WTC11 (cell line): ENCODE results near the gene C4orf50. TPM values are rescaled to one million over a fixed set of nuclear protein-coding genes. Genes with fewer than 3 reads are reported as not detected.

Experiments
- ATAC-seq: fragments of 200-7000 bp; cut with Tn5 transposase; 2 replicates; pipeline ENCODE4 v1.10.0; 2021; ENCODE audit warnings: mild to moderate bottlenecking, moderate library complexity
- CTCF ChIA-PET: fragments of 300-600 bp; sonication (Branson Sonifier 250); formaldehyde crosslinking; loops from one replicate; lab custom pipeline; 2021; ENCODE audit warnings: antibody characterized with exemption; lab: Charles Lee
- POLR2A ChIA-PET: fragments of 350-600 bp; sonication (Branson Sonifier 250); formaldehyde crosslinking; loops from one replicate; lab custom pipeline; 2021; ENCODE audit warnings: antibody characterized with exemption; lab: Charles Lee
- DNase-seq: peaks from one replicate; pipeline ENCODE4 v3.0.0; 2021; ENCODE audit warnings: low spot score
- H3K27ac Mint-ChIP-seq: 2 replicates; pipeline ENCODE4 v1.8.0; 2021; ENCODE audit warnings: mixed read lengths
- H3K27me3 Mint-ChIP-seq: 2 replicates; pipeline ENCODE4 v1.8.0; 2021; ENCODE audit warnings: low read depth, mild to moderate bottlenecking, moderate library complexity, mixed read lengths
- H3K36me3 Mint-ChIP-seq: 2 replicates; pipeline ENCODE4 v1.8.0; 2021; ENCODE audit warnings: mixed read lengths
- H3K4me1 Mint-ChIP-seq: 2 replicates; pipeline ENCODE4 v1.8.0; 2022; ENCODE audit warnings: mixed read lengths
- H3K4me3 Mint-ChIP-seq: 2 replicates; pipeline ENCODE4 v1.8.0; 2021; ENCODE audit warnings: mild to moderate bottlenecking, moderate library complexity, mixed read lengths
- H3K9me3 Mint-ChIP-seq: 2 replicates; pipeline ENCODE4 v1.8.0; 2021; ENCODE audit warnings: mixed read lengths
- AR ChIP-seq: fragments of 250-450 bp; sonication (Bioruptor Pico); IDR thresholded peaks from 2 replicates; pipeline ENCODE4 v1.9.0; 2021; ENCODE audit warnings: mild to moderate bottlenecking
- ARID4B ChIP-seq: sonication (generic); formaldehyde crosslinking; IDR thresholded peaks from 2 replicates; pipeline ENCODE4 v1.8.0; 2023; ENCODE audit warnings: missing genetic modification reagents, mild to moderate bottlenecking, borderline replicate concordance
- CTCF ChIP-seq: fragments of 200-600 bp; IDR thresholded peaks from 2 replicates; pipeline ENCODE4 v1.8.0; 2022; ENCODE audit warnings: antibody characterized with exemption
- GABPB1 ChIP-seq: sonication (generic); formaldehyde crosslinking; IDR thresholded peaks from 2 replicates; pipeline ENCODE4 v1.8.1; 2023; ENCODE audit warnings: mild to moderate bottlenecking, missing genetic modification reagents
- GTF2I ChIP-seq: fragments of 250-450 bp; sonication (Bioruptor Pico); conservative IDR thresholded peaks from 2 replicates; pipeline ENCODE4 v1.4.0; 2021; ENCODE audit warnings: mild to moderate bottlenecking
- NR3C1 ChIP-seq: sonication (generic); formaldehyde crosslinking; conservative IDR thresholded peaks from 2 replicates; pipeline ENCODE4 v1.8.1; 2023; ENCODE audit warnings: low read depth, mild to moderate bottlenecking, missing genetic modification reagents
- PRDM15 ChIP-seq: sonication (generic); formaldehyde crosslinking; IDR thresholded peaks from 2 replicates; pipeline ENCODE4 v1.8.0; 2022; ENCODE audit warnings: missing genetic modification reagents
- ZNF396 ChIP-seq: fragments of 250-450 bp; sonication (Bioruptor Pico); IDR thresholded peaks from 2 replicates; pipeline ENCODE4 v1.8.0; 2021; ENCODE audit warnings: mild to moderate bottlenecking, moderate library complexity, borderline replicate concordance
- ZNF425 ChIP-seq: fragments of 250-450 bp; sonication (Bioruptor Pico); conservative IDR thresholded peaks from 2 replicates; pipeline ENCODE4 v1.9.0; 2021; ENCODE audit warnings: mild to moderate bottlenecking
- ZNF671 ChIP-seq: fragments of 250-450 bp; sonication (Bioruptor Pico); IDR thresholded peaks from 2 replicates; pipeline ENCODE4 v1.8.0; 2021; ENCODE audit warnings: mild to moderate bottlenecking
- total RNA-seq: library from RNA; stranded (reverse); gene quantifications from 3 replicates; pipeline ENCODE4 v1.2.3, GENCODE V29; 2021
- TF ChIP-seq, protein P1 (sequence below): sonication (generic); formaldehyde crosslinking; IDR thresholded peaks from 2 replicates; pipeline ENCODE4 v1.8.1; 2023; ENCODE audit warnings: mild to moderate bottlenecking, moderate library complexity, missing genetic modification reagents
- TF ChIP-seq, protein P2 (sequence below): sonication (generic); formaldehyde crosslinking; IDR thresholded peaks from 2 replicates; pipeline ENCODE4 v1.8.0; 2022; ENCODE audit warnings: mild to moderate bottlenecking, missing genetic modification reagents
- TF ChIP-seq, protein P3 (sequence below): sonication (generic); formaldehyde crosslinking; IDR thresholded peaks from 2 replicates; pipeline ENCODE4 v1.8.1; 2023; ENCODE audit warnings: mild to moderate bottlenecking, missing genetic modification reagents, moderate library complexity
- TF ChIP-seq, protein P4 (sequence below): sonication (generic); formaldehyde crosslinking; IDR thresholded peaks from 2 replicates; pipeline ENCODE4 v1.8.0; 2022; ENCODE audit warnings: mild to moderate bottlenecking, missing genetic modification reagents
- TF ChIP-seq, protein P5 (sequence below): sonication (generic); formaldehyde crosslinking; IDR thresholded peaks from 2 replicates; pipeline ENCODE4 v1.8.1; 2022; ENCODE audit warnings: low read depth, mild to moderate bottlenecking, moderate library complexity, missing genetic modification reagents, borderline replicate concordance

The C4orf50 gene
- total RNA-seq, 1 experiment from 2014 or later: 0.17 TPM

DNA sequence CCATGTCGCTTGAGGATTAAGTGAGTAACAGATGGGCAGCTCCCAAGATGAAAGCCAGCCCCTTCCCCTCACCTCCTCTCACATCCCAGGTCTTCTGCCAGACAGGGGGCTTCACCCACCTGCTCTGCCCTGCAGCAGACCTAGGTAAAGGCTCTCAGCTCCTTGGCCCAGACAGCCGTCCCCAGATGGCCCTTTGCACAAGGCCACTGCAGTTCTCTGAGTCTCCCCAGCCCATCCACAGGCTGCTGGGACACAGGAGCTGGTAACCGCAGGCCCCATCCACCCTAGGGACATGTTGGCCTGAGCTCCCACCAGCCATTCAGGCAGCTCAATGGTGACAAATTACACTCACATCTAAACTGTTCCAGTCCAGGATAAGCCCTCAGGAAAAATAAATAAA lies 15.3 kb downstream of the C4orf50 start:
- H3K27ac Mint-ChIP-seq: no peak overlapping the region
- peaks cover 15% of the 10 kb centered on the region for H3K27me3 Mint-ChIP-seq
- CTCF ChIA-PET: interaction anchor here (1.0 kb wide), 1 partner anchor 329 kb away, joined by 4 read pairs; no protein-coding TSS in a partner anchor
- POLR2A ChIA-PET: no interaction called here
- H3K9me3 Mint-ChIP-seq: no peaks in the 10 kb centered on the region
- peaks cover 12% of the 10 kb centered on the region for H3K4me1 Mint-ChIP-seq
- DNase-seq (no peak), ATAC-seq (no peak)
- no peak overlapping the region for H3K4me3 Mint-ChIP-seq
- H3K36me3 Mint-ChIP-seq: no peaks in the 10 kb centered on the region
- TF ChIP-seq GABPB1 (CRISPR knock-in tag): no peak
- TF ChIP-seq ZNF396 (CRISPR knock-in tag): no peak
- no peak for TF ChIP-seq PRDM15 (CRISPR knock-in tag)
- TF ChIP-seq, protein P1, sequence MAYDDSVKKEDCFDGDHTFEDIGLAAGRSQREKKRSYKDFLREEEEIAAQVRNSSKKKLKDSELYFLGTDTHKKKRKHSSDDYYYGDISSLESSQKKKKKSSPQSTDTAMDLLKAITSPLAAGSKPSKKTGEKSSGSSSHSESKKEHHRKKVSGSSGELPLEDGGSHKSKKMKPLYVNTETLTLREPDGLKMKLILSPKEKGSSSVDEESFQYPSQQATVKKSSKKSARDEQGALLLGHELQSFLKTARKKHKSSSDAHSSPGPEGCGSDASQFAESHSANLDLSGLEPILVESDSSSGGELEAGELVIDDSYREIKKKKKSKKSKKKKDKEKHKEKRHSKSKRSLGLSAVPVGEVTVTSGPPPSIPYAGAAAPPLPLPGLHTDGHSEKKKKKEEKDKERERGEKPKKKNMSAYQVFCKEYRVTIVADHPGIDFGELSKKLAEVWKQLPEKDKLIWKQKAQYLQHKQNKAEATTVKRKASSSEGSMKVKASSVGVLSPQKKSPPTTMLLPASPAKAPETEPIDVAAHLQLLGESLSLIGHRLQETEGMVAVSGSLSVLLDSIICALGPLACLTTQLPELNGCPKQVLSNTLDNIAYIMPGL (CRISPR knock-in tag): no peak
- no peak for TF ChIP-seq NR3C1 (CRISPR knock-in tag)
- TF ChIP-seq, protein P2, sequence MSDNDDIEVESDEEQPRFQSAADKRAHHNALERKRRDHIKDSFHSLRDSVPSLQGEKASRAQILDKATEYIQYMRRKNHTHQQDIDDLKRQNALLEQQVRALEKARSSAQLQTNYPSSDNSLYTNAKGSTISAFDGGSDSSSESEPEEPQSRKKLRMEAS (CRISPR knock-in tag): no peak
- no peak for TF ChIP-seq ZNF425 (CRISPR knock-in tag)
- TF ChIP-seq, protein P3, sequence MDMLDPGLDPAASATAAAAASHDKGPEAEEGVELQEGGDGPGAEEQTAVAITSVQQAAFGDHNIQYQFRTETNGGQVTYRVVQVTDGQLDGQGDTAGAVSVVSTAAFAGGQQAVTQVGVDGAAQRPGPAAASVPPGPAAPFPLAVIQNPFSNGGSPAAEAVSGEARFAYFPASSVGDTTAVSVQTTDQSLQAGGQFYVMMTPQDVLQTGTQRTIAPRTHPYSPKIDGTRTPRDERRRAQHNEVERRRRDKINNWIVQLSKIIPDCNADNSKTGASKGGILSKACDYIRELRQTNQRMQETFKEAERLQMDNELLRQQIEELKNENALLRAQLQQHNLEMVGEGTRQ: no peak
- TF ChIP-seq, protein P4, sequence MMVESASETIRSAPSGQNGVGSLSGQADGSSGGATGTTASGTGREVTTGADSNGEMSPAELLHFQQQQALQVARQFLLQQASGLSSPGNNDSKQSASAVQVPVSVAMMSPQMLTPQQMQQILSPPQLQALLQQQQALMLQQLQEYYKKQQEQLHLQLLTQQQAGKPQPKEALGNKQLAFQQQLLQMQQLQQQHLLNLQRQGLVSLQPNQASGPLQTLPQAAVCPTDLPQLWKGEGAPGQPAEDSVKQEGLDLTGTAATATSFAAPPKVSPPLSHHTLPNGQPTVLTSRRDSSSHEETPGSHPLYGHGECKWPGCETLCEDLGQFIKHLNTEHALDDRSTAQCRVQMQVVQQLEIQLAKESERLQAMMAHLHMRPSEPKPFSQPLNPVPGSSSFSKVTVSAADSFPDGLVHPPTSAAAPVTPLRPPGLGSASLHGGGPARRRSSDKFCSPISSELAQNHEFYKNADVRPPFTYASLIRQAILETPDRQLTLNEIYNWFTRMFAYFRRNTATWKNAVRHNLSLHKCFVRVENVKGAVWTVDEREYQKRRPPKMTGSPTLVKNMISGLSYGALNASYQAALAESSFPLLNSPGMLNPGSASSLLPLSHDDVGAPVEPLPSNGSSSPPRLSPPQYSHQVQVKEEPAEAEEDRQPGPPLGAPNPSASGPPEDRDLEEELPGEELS (CRISPR knock-in tag): no peak
- no peak for TF ChIP-seq AR (CRISPR knock-in tag)
- TF ChIP-seq, protein P5, sequence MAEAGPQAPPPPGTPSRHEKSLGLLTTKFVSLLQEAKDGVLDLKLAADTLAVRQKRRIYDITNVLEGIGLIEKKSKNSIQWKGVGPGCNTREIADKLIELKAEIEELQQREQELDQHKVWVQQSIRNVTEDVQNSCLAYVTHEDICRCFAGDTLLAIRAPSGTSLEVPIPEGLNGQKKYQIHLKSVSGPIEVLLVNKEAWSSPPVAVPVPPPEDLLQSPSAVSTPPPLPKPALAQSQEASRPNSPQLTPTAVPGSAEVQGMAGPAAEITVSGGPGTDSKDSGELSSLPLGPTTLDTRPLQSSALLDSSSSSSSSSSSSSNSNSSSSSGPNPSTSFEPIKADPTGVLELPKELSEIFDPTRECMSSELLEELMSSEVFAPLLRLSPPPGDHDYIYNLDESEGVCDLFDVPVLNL: no peak
- TF ChIP-seq ARID4B: no peak
- TF ChIP-seq CTCF: no peak
- no peak for TF ChIP-seq ZNF671 (CRISPR knock-in tag)
- no peak for TF ChIP-seq GTF2I
